ENCODE measurements around the gene MAGI2. TPM values are rescaled to one million over a fixed set of nuclear protein-coding genes. Genes with fewer than 3 reads are reported as not detected.
A peak's percentile ranks its signal among the peaks of the same experiment; 100 is the strongest.

MAGI2 gene
- total and polyA plus RNA-seq, 2 experiments from 2014 or later = 10.4 to 26.4 TPM

GRCh38 chr7:78099715-78100394 is 1353.6 kb downstream of the MAGI2 start:
- no peak overlapping the region for H3K27ac ChIP-seq (ENCODE audit: low read depth)
- Mint-ChIP-seq H3K36me3 (ENCODE audit: low read depth) (no peaks in the 10 kb centered on the region), H3K4me1 (no peaks in the 10 kb centered on the region), H3K27me3 (ENCODE audit: insufficient read depth, low read depth, poor library complexity) (no peaks in the 10 kb centered on the region), H3K27ac (no peak overlapping the region), H3K4me3 (no peak overlapping the region), H3K9me3 (no peaks in the 10 kb centered on the region; the same call in 2 of the 3 replicates)
- TF ChIP-seq POLR2AphosphoS5 (IDR thresholded peaks at IDR 0.05; ENCODE audit: low read depth) (no peak), CREB1 (CRISPR knock-in tag; IDR thresholded peaks at IDR 0.05; ENCODE audit: low read depth) (no peak), CTCF (conservative IDR thresholded peaks at IDR 0.05; ENCODE audit: low read depth in 2 of 2) (no peak), REST (IDR thresholded peaks at IDR 0.05; ENCODE audit: unreplicated experiment) (no peak), EZH2 (IDR thresholded peaks at IDR 0.05; ENCODE audit: low read depth, unreplicated experiment) (no peak)
- H4K20me1 ChIP-seq (replicated peaks; ENCODE audit: insufficient read depth) = no peaks in the 10 kb centered on the region
- H3K9me2 ChIP-seq (ENCODE audit: insufficient read depth) = no peaks in the 10 kb centered on the region
- DNase-seq (ENCODE audit: low spot score) (no peak), ATAC-seq (no peak)
- H3K36me3 ChIP-seq (ENCODE audit: insufficient read depth) = no peaks in the 10 kb centered on the region
- H3K27me3 ChIP-seq (ENCODE audit: insufficient read depth) = no peaks in the 10 kb centered on the region
- H3K4me3 ChIP-seq = no peak overlapping the region
- no peaks in the 10 kb centered on the region for H3K4me1 ChIP-seq (ENCODE audit: insufficient read depth)
- H3F3A ChIP-seq (replicated peaks; ENCODE audit: low read depth) = no peaks in the 10 kb centered on the region
- H3K79me2 ChIP-seq (replicated peaks; ENCODE audit: insufficient read depth) = no peaks in the 10 kb centered on the region
- H3K4me2 ChIP-seq = no peak overlapping the region
- no peak overlapping the region for H2AFZ ChIP-seq

- Mint-ChIP-seq H3K4me3 (no peak overlapping the region), H3K4me1 (no peaks in the 10 kb centered on the region), H3K27me3 (ENCODE audit: insufficient read depth, low read depth, poor library complexity) (no peaks in the 10 kb centered on the region), H3K27ac (no peak overlapping the region), H3K9me3 (no peaks in the 10 kb centered on the region; the same call in 2 of the 3 replicates), H3K36me3 (ENCODE audit: low read depth) (no peaks in the 10 kb centered on the region)
- no peak overlapping the region for H3K27ac ChIP-seq (ENCODE audit: low read depth)
- no peaks in the 10 kb centered on the region for H3K79me2 ChIP-seq (replicated peaks; ENCODE audit: insufficient read depth)
- no peak overlapping the region for H3K4me3 ChIP-seq
- H4K20me1 ChIP-seq (replicated peaks; ENCODE audit: insufficient read depth) = no peaks in the 10 kb centered on the region
- H3K9me2 ChIP-seq (ENCODE audit: insufficient read depth) = no peaks in the 10 kb centered on the region
- no peaks in the 10 kb centered on the region for H3K27me3 ChIP-seq (ENCODE audit: insufficient read depth)
- no peaks in the 10 kb centered on the region for H3K4me1 ChIP-seq (ENCODE audit: insufficient read depth)
- TF ChIP-seq EZH2 (IDR thresholded peaks at IDR 0.05; ENCODE audit: low read depth, unreplicated experiment) (no peak), CTCF (conservative IDR thresholded peaks at IDR 0.05; ENCODE audit: low read depth in 2 of 2) (peak; percentile 13 to 16; a peak in 2 of 4 replicates)
- no peaks in the 10 kb centered on the region for H3K36me3 ChIP-seq (ENCODE audit: insufficient read depth)
- H2AFZ ChIP-seq = no peak overlapping the region
- no peaks in the 10 kb centered on the region; the same call in 1 of the 2 replicates for H3F3A ChIP-seq (replicated peaks; ENCODE audit: low read depth)
- ATAC-seq (no peak), DNase-seq (ENCODE audit: low spot score) (no peak)
- H3K4me2 ChIP-seq = no peak overlapping the region
Measured at GRCh38 chr7:78095549-78095948, 1357.9 kb downstream of the MAGI2 start.
